Stomach (tissue), 4 donors: ENCODE results near the gene GIPC3.
A peak's percentile ranks its signal among the peaks of the same experiment; 100 is the strongest.

ENCODE experiments used
- CTCF ChIP-seq, 7 experiments: fragments of 450-650 bp in 4 of 7; fragments of 200-600 bp in 3 of 7; sonication (generic) in 3 of 7; IDR thresholded peaks; one replicate each; pipeline ENCODE4 v1.5.1; 2016 to 2019; ENCODE audit warnings: antibody characterized with exemption in 7 of 7, control low read depth in 2 of 7, mild to moderate bottlenecking in 1 of 7
- POLR2A ChIP-seq, 4 donors: fragments of 450-650 bp; IDR thresholded peaks; one replicate each; pipeline ENCODE4 v1.6.1; 2016; ENCODE audit warnings: antibody characterized with exemption in 4 of 4, control low read depth in 2 of 4, mild to moderate bottlenecking in 1 of 4, moderate library complexity in 1 of 4
- POLR2AphosphoS5 ChIP-seq, 3 donors: sonication (generic); formaldehyde crosslinking; IDR thresholded peaks; one replicate each; pipeline ENCODE4 v1.6.1; 2016; ENCODE audit warnings: antibody characterized with exemption in 3 of 3

GRCh38 chr19:3626473-3627350 is 41.4 kb downstream of the GIPC3 start, which contains the start of gene CACTIN:
- TF ChIP-seq POLR2A (IDR thresholded peaks at IDR 0.05) (peak in 2 of 4 donors; percentile 10 to 65), CTCF (IDR thresholded peaks at IDR 0.05) (peak in 1 of 7 experiments; percentile 41), POLR2AphosphoS5 (IDR thresholded peaks at IDR 0.05) (peak; percentile 60 to 92 (median 91))
